Putamen (tissue), 1 donor: ENCODE measurements around the gene LRP5.
A peak's percentile ranks its signal among the peaks of the same experiment; 100 is the strongest.
"Not testable (repeated sequence)": the region's sequence is repeated elsewhere in the genome, so short reads cannot be mapped to it uniquely, and the experiment has no call there.

Experiments used
- DNase-seq: peaks from one replicate; pipeline ENCODE4 v3.0.0-alpha.2; 2016; ENCODE audit warnings: low spot score

Gene LRP5

GRCh38 chr11:68282141-68282860, 30.1 kb upstream of the LRP5 start:
- DNase-seq, result no peak

- DNase-seq, result no peak
These were observed 29.5 kb upstream of the LRP5 start for GRCh38 chr11:68282861-68283230.

GRCh38 chr11:68284588-68284987, 27.8 kb upstream of the LRP5 start:
- DNase-seq, result not testable (repeated sequence)

- no peak for DNase-seq
These were observed 25.0 kb upstream of the LRP5 start for GRCh38 chr11:68287419-68287818.

DNA sequence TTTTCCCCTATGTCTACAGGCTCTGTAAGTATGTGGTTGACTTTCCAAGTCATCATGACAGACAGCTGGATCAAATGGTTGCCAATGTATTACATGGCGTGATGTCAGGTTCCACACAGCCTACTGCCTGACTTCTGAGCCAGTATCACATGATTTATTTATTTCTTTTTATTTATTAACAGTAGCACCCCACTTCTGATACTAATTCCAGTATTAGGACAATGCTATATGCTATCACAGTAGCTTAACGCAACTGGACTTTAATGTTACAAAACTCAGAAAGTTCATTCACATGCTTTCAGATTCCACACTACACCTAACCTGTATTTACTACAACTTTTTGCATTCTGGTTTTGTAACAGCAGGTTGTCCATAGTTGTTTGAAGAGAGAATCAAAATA, 22.9 kb upstream of the LRP5 start:
- no peak for DNase-seq

DNA sequence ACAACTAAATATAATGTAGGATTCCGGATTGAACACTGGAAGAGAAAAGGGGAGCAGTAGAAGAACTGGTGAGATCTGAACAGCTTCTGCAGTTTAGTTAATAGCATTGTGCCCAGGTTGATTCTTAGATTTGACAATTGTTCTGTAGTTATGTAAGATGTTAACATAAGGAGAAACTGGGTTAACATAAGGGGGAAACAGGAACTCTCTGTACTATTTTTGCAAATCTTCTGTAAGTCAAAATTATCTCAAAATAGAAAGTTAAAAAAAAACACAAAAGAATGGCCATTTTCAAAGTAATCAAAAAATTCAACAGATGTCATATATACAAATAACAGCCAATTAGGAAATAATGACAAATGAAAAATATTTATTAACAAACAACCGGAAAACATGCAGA, 18.7 kb upstream of the LRP5 start:
- peak; percentile 50 for DNase-seq

GRCh38 chr11:68295271-68295670, 17.1 kb upstream of the LRP5 start:
- no peak for DNase-seq

DNA sequence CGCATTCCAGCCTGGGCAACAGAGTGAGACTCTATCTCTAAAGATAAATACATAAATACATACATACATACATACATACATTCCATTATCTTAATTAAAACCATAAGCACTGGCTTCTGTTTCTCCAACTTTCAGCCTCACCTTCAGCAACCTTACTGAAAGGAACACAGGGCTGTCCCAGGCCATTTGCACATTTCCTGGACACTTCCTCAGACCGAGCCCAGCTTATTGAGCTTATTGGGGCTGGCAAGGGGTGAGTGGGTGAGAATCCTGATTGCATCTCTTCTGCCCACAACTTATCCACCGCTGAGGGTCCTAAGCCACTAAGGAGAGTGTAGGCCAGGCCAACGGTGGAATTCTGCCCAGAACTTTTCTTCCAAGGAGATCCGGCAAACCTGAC, 16.5 kb upstream of the LRP5 start:
- DNase-seq, result no peak

DNA sequence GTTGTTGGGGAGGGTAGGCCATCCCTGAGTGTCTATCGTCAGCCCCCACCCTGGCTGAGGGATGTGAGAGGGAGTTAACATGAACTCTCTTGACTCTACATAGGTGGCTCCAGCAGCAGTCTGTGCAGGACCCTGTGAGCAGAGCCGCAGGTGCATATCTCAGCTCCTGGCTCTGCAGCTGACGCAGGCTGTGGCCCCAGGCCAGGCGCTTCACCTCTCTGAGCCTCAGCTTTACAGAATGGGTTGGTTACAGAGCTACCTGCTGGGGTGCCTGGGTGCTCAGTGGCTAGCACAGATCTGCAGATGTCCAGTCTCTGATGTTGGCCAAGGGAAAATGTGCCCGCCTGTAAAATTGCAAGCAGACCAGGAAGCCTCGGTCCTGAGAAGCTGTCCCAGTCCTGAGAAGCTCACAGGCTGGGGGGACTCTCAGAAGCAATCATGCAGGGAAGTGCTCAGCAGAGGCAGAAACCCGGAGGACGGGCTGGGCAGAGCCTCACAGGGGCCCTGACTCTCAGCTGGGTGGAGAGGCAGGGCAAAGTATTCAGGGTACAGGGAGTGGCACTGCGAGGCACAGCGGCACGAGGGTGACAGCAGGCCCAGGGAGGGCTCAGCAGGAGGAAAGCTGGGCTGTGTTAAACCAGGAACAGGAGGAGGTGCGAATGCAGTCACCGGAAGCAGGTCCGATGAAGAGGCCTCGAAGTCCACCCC, 15.9 kb upstream of the LRP5 start:
- DNase-seq, result no peak

DNA sequence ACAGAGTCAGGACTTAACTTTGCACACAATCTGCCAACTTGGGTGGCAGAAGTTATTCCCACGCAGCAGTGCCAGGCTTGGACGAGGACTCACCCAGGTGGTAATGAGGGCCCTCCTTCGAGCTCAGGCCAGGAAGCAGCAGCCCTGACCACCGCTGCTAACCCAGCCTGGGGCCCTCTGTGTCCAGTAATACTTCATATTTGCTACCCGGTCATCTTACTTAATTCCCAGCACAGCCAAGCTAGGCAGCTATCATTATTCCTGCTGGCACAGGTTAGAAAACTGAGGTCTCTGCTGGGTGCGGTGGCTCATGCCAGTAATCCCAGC, 15.4 kb upstream of the LRP5 start:
- no peak for DNase-seq

GRCh38 chr11:68297494-68297811, 14.9 kb upstream of the LRP5 start:
- DNase-seq, result no peak

- peak; percentile 54 for DNase-seq
These were observed 14.4 kb upstream of the LRP5 start for GRCh38 chr11:68297812-68298658.

- DNase-seq, result no peak
These were observed 13.5 kb upstream of the LRP5 start for GRCh38 chr11:68298659-68299516.

DNA sequence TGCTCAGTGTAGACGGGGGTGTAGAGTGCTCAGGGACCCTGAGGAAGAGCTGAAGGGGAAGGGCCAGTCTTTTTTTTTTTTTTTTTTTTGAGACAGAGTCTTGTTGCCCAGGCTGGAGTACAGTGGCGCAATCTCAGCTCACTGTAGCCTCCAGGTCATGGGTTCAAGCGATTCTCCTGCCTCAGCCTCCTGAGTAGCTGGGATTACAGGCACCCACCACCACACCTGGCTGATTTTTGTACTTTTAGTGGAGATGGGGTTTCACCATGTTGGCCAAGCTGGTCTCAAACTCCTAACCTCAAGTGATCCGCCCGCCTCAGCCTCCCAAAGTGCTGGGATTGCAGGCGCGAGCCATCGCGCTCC, 12.9 kb upstream of the LRP5 start:
- DNase-seq, result not testable (repeated sequence)

- DNase-seq, result no peak
These were observed 12.1 kb upstream of the LRP5 start for GRCh38 chr11:68300076-68300830.

GRCh38 chr11:68302256-68302655, 10.1 kb upstream of the LRP5 start:
- no peak for DNase-seq

DNA sequence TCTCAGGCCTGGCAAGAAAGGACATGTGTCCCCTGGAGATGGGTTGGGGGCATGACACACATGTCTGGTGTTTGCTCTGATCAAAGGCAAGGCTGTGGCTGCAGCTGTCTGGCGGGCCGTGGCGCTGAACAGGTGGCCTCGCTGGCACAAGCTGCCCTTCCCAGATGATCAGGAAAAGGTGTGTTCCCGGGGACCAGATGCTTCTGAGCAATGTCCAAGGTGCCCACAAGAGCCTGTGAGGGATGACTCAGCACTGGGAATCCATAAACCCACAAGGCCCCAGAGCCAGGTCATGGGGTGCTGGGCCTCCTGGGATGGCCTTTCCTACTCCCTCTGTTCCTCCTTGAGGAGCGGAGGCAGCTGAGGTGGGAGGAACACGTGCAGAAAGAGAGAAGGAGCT, 9.7 kb upstream of the LRP5 start:
- no peak for DNase-seq

DNA sequence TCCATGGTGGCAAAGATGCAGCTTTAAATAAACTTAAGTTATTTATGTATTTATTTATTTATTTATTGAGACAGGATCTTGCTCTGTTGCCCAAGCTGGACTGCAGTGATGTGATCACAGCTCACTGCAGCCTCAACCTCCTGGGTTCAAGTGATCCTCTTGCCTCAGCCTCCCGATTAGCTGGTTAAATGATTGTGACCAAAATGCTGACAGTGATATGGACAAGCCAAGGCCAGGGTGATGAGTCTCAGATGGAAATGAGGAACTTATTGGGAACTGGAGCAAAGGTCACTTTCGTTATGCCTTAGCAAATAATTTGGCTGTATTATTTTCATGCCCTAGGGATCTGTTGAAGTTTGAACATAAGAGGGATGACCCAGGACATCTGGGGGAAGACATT, 9.3 kb upstream of the LRP5 start:
- DNase-seq, result no peak

DNA sequence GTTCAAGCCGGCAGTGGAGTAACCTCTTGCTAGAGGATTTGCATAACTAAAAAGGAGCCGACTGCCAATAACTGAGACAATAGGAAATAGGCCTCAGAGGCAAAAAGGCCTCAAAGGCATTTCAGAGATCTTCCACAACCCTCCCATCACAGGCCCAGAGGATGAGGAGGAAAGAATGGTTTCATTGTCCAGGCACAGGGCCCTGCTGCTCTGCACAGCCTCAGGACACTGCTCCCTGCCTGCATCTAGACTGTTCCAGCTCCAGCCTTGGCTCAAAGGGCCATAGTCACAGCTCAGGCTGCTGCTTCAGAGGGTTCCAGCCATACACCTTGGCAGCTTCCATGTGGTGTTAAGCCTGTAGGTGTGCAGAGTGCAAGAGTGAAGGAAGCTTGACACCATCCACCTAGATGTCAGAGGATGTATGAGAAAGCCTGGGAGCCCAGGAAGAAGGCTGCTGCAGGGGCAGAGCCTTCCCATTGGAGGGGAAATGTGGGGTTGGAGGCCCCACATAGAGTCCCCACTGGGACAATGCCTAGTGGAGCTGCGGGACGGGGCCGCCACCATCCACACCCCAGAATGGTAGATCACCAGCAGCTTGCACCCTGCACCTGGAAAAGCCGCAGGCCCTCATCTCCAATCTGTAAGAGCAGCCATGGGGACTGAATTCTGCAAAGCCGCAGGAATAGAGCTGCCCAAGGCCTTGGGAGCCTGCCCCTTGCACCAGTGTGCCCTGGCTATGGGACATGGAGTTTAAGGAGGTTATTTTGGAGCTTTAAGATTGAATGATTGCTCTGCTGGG, 8.2 kb upstream of the LRP5 start:
- DNase-seq, result no peak

GRCh38 chr11:68306636-68307035, 5.8 kb upstream of the LRP5 start:
- no peak for DNase-seq

DNA sequence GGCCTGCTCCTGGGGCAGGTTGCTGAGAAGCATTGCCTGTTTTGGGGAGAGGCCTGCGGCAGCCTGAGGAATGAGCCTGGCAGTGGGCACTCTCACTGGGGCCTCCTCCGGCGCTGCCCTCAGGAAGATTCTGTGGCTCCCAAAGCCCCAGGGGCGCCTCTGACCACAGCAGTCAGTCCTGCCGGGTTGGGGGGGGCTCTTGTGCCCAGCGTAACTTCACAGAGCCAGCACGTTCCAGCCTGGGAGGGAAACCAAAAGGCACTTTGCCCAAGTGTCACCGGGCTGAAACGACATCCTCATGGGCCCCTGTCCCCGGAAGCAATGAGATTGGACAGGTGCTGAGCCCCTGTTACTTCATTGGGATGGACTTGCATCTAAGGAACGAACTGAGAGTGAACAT, 4.3 kb upstream of the LRP5 start:
- DNase-seq, result no peak
